ENCODE data around the gene MAPRE3. TPM values are rescaled to one million over a fixed set of nuclear protein-coding genes. Genes with fewer than 3 reads are reported as not detected.
A peak's percentile ranks its signal among the peaks of the same experiment; 100 is the strongest.
"Not testable (repeated sequence)": the region's sequence is repeated elsewhere in the genome, so short reads cannot be mapped to it uniquely, and the experiment has no call there.

Gene MAPRE3
- 1 to 10 TPM; 1.8 to 6.0 (median 4.5) TPM for total RNA-seq
- polyA plus RNA-seq = 1 to 10 TPM; 1.9 to 2.6 TPM
- total RNA-seq = 5.2 reads per million, percentile 25 among the genes with 10 or more reads in this experiment

DNA sequence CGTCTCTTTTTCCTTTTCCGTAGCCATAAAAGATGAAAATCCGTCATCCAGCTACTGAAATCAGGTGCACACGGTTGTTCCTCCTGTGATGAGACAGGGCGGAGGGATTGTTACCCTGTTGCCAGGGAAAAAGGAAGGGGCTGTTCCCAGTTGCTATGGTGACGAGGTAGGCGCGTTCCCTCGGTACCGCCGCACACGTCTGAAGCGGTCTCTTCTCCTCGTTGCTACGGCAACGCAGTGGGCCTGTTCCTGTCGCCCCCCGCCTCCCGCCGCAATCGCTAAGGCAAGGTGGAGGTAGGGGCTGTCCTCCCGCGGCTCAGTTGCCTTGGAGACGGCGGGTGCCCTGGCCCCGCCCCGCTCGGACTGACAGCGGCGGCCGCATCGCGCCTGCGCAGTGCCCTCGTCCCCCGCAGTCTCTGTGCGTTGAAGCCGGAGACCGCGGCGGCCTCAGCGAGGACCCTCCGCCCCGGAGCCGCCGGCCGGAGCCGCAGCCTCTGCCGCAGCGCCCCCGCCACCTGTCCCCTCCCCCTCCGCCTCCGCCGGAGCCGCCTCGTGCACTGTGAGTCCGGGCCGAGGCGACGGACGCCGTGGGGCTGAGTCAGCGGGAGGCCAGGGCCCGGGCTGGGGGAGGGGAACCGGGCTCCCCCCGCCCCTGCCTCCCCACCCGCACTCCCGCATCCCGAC is at the start of gene MAPRE3:
Gene MAPRE3, plus strand, starts transcription at position 394 of the 684 bp plus-strand sequence. CDS start 51,582 bp downstream, outside the sequence.
- Mint-ChIP-seq H3K27ac (peak within 1 kb of the TSS; percentile 56 to 96 (median 74)), H3K36me3 (no peaks in the 10 kb centered on the region), H3K9me3 (no peaks in the 10 kb centered on the region), H3K4me1 (peaks cover 11 to 36% (median 25%) of the 10 kb centered on the region in 7 donors), H3K27me3 (peaks cover 7 to 69% (median 13%) of the 10 kb centered on the region in 5 donors), H3K4me3 (peak within 1 kb of the TSS; percentile 83 to 97 (median 92))
- ChIA-PET CTCF (interaction anchor here (0.6 to 0.7 kb wide), 4 partner anchors 9 to 303 kb away, joined by 3 to 4 read pairs (median 3); no protein-coding TSS in a partner anchor), POLR2A (no interaction called here)
- H3K36me3 ChIP-seq (ENCODE audit: control insufficient read depth in 2 of 3, insufficient read depth in 3 of 3, low read length in 3 of 3) = no peaks in the 10 kb centered on the region
- peaks cover 0 to 12% of the 10 kb centered on the region in 2 donors for H3K4me1 ChIP-seq (ENCODE audit: control insufficient read depth in 2 of 2, insufficient read depth in 2 of 2, low read length in 2 of 2)
- peak within 1 kb of the TSS; percentile 61 for H3K27ac ChIP-seq (ENCODE audit: low read depth, low read length)
- no peaks in the 10 kb centered on the region for H3K9me3 ChIP-seq (ENCODE audit: control insufficient read depth in 2 of 3, low read length in 3 of 3)
- H3K4me3 ChIP-seq (ENCODE audit: low read length) = peak within 1 kb of the TSS; percentile 89
- peak; percentile 93 for ATAC-seq
- peak; percentile 71 to 93 (median 78) for DNase-seq
- no peaks in the 10 kb centered on the region for H3K27me3 ChIP-seq (ENCODE audit: control insufficient read depth in 2 of 2, insufficient read depth in 2 of 2, low read length in 2 of 2)
- intact Hi-C loops (cut with micrococcal nuclease) = loop anchor here (1.0 to 5.0 kb wide), 6 partner anchors 62 to 457 kb away; partner anchors contain the start of genes TMEM214 (in 2 of the 2), AGBL5 (in 1 of the 2), ATRAID (in 1 of the 2) and NRBP1 (in 1 of the 2)

- no peaks in the 10 kb centered on the region for H3K4me1 ChIP-seq (ENCODE audit: control insufficient read depth in 2 of 2, insufficient read depth in 2 of 2, low read length in 2 of 2)
- ATAC-seq (no peak), DNase-seq (no peak)
- intact Hi-C loops (cut with micrococcal nuclease) = loop anchor here (5.0 to 10.0 kb wide), 2 partner anchors 74 to 317 kb away; partner anchors contain the start of gene DPYSL5 (in 1 of the 2)
- Mint-ChIP-seq H3K36me3 (no peaks in the 10 kb centered on the region), H3K4me1 (peaks cover 0 to 9% (median 3%) of the 10 kb centered on the region in 7 donors), H3K4me3 (no peak overlapping the region), H3K27me3 (peaks cover 0 to 29% (median 20%) of the 10 kb centered on the region in 5 donors), H3K9me3 (no peaks in the 10 kb centered on the region), H3K27ac (no peak overlapping the region)
- POLR2A ChIA-PET = no interaction called here
- H3K9me3 ChIP-seq (ENCODE audit: control insufficient read depth in 2 of 3, low read length in 3 of 3) = no peaks in the 10 kb centered on the region
- no peak overlapping the region for H3K27ac ChIP-seq (ENCODE audit: low read depth, low read length)
- CTCF ChIA-PET = no interaction called here
- H3K27me3 ChIP-seq (ENCODE audit: control insufficient read depth in 2 of 2, insufficient read depth in 2 of 2, low read length in 2 of 2) = no peaks in the 10 kb centered on the region
- H3K4me3 ChIP-seq (ENCODE audit: low read length) = no peak overlapping the region
- no peaks in the 10 kb centered on the region for H3K36me3 ChIP-seq (ENCODE audit: control insufficient read depth in 2 of 3, insufficient read depth in 3 of 3, low read length in 3 of 3)
Observed at GRCh38 chr2:26921323-26921722, 49.1 kb upstream of the MAPRE3 start.

GRCh38 chr2:26922405-26923188 is 47.8 kb upstream of the MAPRE3 start:
- Mint-ChIP-seq H3K4me3 (peak overlapping the region in 1 of 10 donors; percentile 24), H3K9me3 (no peaks in the 10 kb centered on the region), H3K27me3 (peaks cover 0 to 27% (median 20%) of the 10 kb centered on the region in 5 donors), H3K4me1 (peaks cover 0 to 9% (median 3%) of the 10 kb centered on the region in 7 donors), H3K36me3 (no peaks in the 10 kb centered on the region), H3K27ac (peak overlapping the region in 1 of 9 donors; percentile 15)
- no peaks in the 10 kb centered on the region for H3K9me3 ChIP-seq (ENCODE audit: control insufficient read depth in 2 of 3, low read length in 3 of 3)
- intact Hi-C loops (cut with micrococcal nuclease) = loop anchor here (1.0 to 10.0 kb wide), 3 partner anchors 75 to 318 kb away; partner anchors contain the start of gene DPYSL5 (in 1 of the 2)
- ATAC-seq (peak; percentile 85), DNase-seq (peak in 7 of 9 donors; percentile 4 to 48 (median 39))
- ChIA-PET CTCF (interaction anchor here (0.5 to 1.4 kb wide), 12 partner anchors 14 to 539 kb away, joined by 3 to 6 read pairs (median 3); partner anchors contain the start of gene DPYSL5), POLR2A (no interaction called here)
- no peaks in the 10 kb centered on the region for H3K36me3 ChIP-seq (ENCODE audit: control insufficient read depth in 2 of 3, insufficient read depth in 3 of 3, low read length in 3 of 3)
- H3K4me1 ChIP-seq (ENCODE audit: control insufficient read depth in 2 of 2, insufficient read depth in 2 of 2, low read length in 2 of 2) = no peaks in the 10 kb centered on the region
- H3K27me3 ChIP-seq (ENCODE audit: control insufficient read depth in 2 of 2, insufficient read depth in 2 of 2, low read length in 2 of 2) = no peaks in the 10 kb centered on the region
- H3K27ac ChIP-seq (ENCODE audit: low read depth, low read length) = no peak overlapping the region
- no peak overlapping the region for H3K4me3 ChIP-seq (ENCODE audit: low read length)

DNA sequence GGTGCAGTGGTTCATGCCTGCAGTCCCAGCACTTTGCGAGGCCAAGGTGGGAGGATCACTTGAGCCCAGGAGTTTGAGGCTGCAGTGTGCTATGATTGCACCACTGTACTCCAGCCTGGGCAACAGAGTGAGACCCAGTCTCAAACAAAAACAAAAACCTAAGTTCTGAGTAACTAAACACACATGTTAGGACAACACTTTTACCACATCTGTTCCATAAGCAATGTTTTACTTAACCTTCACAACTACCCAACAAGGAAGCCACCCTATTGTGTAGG is 47.3 kb upstream of the MAPRE3 start:
- H3K9me3 ChIP-seq (ENCODE audit: control insufficient read depth in 2 of 3, low read length in 3 of 3); H3K9me3 Mint-ChIP-seq; H3K27ac ChIP-seq (ENCODE audit: low read depth, low read length); POLR2A ChIA-PET; H3K27ac Mint-ChIP-seq; H3K4me3 Mint-ChIP-seq; H3K36me3 ChIP-seq (ENCODE audit: control insufficient read depth in 2 of 3, insufficient read depth in 3 of 3, low read length in 3 of 3); H3K4me1 Mint-ChIP-seq; DNase-seq; H3K36me3 Mint-ChIP-seq; ATAC-seq; H3K27me3 ChIP-seq (ENCODE audit: control insufficient read depth in 2 of 2, insufficient read depth in 2 of 2, low read length in 2 of 2); H3K4me3 ChIP-seq (ENCODE audit: low read length); H3K4me1 ChIP-seq (ENCODE audit: control insufficient read depth in 2 of 2, insufficient read depth in 2 of 2, low read length in 2 of 2): not testable (repeated sequence)
- H3K27me3 Mint-ChIP-seq = peaks cover 0 to 27% (median 20%) of the 10 kb centered on the region in 5 donors
- CTCF ChIA-PET = interaction anchor here (0.5 to 1.4 kb wide), 7 partner anchors 16 to 539 kb away, joined by 3 to 6 read pairs (median 3); no protein-coding TSS in a partner anchor
- intact Hi-C loops (cut with micrococcal nuclease) = loop anchor here (5.0 to 10.0 kb wide), 2 partner anchors 76 to 318 kb away; partner anchors contain the start of gene DPYSL5 (in 1 of the 2)

DNA sequence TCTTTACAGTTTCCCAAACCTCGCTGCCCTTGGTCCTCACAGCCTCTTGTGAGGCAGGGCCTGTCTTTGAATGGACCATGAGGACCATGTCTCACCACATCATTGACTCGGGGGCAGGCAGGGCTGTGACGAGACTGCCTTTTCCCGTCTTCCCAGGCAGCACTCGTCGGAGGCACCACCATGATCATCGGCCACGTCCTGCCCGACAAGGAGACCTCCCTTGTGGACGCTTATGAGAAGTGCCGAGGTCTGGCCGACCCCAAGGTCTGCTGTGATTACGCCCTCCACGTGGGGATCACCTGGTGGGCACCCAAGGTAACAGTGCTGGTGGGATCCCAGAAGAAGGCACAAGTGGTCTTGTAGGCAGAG is 45.7 kb upstream of the MAPRE3 start:
- ATAC-seq = no peak

GRCh38 chr2:26925100-26925791 is 45.2 kb upstream of the MAPRE3 start:
- Mint-ChIP-seq H3K4me3 (no peak overlapping the region), H3K4me1 (peaks cover 0 to 9% (median 3%) of the 10 kb centered on the region in 7 donors), H3K36me3 (no peaks in the 10 kb centered on the region), H3K27me3 (peaks cover 0 to 32% (median 26%) of the 10 kb centered on the region in 5 donors), H3K9me3 (no peaks in the 10 kb centered on the region), H3K27ac (no peak overlapping the region)
- ATAC-seq (no peak), DNase-seq (no peak)
- no peaks in the 10 kb centered on the region for H3K9me3 ChIP-seq (ENCODE audit: control insufficient read depth in 2 of 3, low read length in 3 of 3)
- no peak overlapping the region for H3K27ac ChIP-seq (ENCODE audit: low read depth, low read length)
- H3K4me1 ChIP-seq (ENCODE audit: control insufficient read depth in 2 of 2, insufficient read depth in 2 of 2, low read length in 2 of 2) = no peaks in the 10 kb centered on the region
- ChIA-PET POLR2A (no interaction called here), CTCF (no interaction called here)
- H3K27me3 ChIP-seq (ENCODE audit: control insufficient read depth in 2 of 2, insufficient read depth in 2 of 2, low read length in 2 of 2) = no peaks in the 10 kb centered on the region
- H3K36me3 ChIP-seq (ENCODE audit: control insufficient read depth in 2 of 3, insufficient read depth in 3 of 3, low read length in 3 of 3) = no peaks in the 10 kb centered on the region
- intact Hi-C loops (cut with micrococcal nuclease) = loop anchor here in 1 of 2 donors (10.0 kb wide), 1 partner anchor 320 kb away; no protein-coding TSS in a partner anchor
- H3K4me3 ChIP-seq (ENCODE audit: low read length) = no peak overlapping the region

More for the DNA sequence above, 45.7 kb upstream of the MAPRE3 start:
- H3K4me3 Mint-ChIP-seq = no peak overlapping the region
- Histone ChIP-seq H3K27me3 (ENCODE audit: control insufficient read depth in 2 of 2, insufficient read depth in 2 of 2, low read length in 2 of 2) (no peaks in the 10 kb centered on the region), H3K27ac (ENCODE audit: low read depth, low read length) (no peak overlapping the region), H3K4me1 (ENCODE audit: control insufficient read depth in 2 of 2, insufficient read depth in 2 of 2, low read length in 2 of 2) (no peaks in the 10 kb centered on the region), H3K4me3 (ENCODE audit: low read length) (no peak overlapping the region), H3K36me3 (ENCODE audit: control insufficient read depth in 2 of 3, insufficient read depth in 3 of 3, low read length in 3 of 3) (no peaks in the 10 kb centered on the region), H3K9me3 (ENCODE audit: control insufficient read depth in 2 of 3, low read length in 3 of 3) (no peaks in the 10 kb centered on the region)
- peaks cover 0 to 9% (median 3%) of the 10 kb centered on the region in 7 donors for H3K4me1 Mint-ChIP-seq
- no peak for DNase-seq
- H3K36me3 Mint-ChIP-seq = no peaks in the 10 kb centered on the region
- ChIA-PET CTCF (no interaction called here), POLR2A (no interaction called here)
- peaks cover 0 to 27% (median 23%) of the 10 kb centered on the region in 5 donors for H3K27me3 Mint-ChIP-seq
- intact Hi-C loops (cut with micrococcal nuclease) = loop anchor here (5.0 to 10.0 kb wide), 2 partner anchors 77 to 320 kb away; partner anchors contain the start of gene DPYSL5 (in 1 of the 2)
- no peaks in the 10 kb centered on the region for H3K9me3 Mint-ChIP-seq
- no peak overlapping the region for H3K27ac Mint-ChIP-seq

Measured in naive thymus-derived CD4-positive, alpha-beta T cell (primary cell).